HCT116 (cell line): Measurements from ENCODE around the gene TFCP2L1.

ENCODE experiments used
- CTCF ChIP-seq, 3 experiments: fragments of 200-600 bp in 1 of 3; sonication (generic) in 1 of 3; IDR thresholded peaks in 2 of 3; conservative IDR thresholded peaks in 1 of 3; 2 replicates each; pipeline ENCODE4 v1.5.1; 2012 to 2017; ENCODE audit warnings: low read depth in 2 of 3, low read length in 2 of 3, antibody characterized with exemption in 1 of 3, borderline replicate concordance in 1 of 3, control low read depth in 1 of 3, mild to moderate bottlenecking in 1 of 3, mixed read lengths in 1 of 3, mixed run types in 1 of 3, moderate library complexity in 1 of 3; ENCODE audit not compliant: insufficient read depth in 1 of 3
- EGR1 ChIP-seq: IDR thresholded peaks from 2 replicates; pipeline ENCODE4 v1.6.1; 2012; ENCODE audit warnings: low read depth
- EZH2 ChIP-seq: fragments of 200-600 bp; sonication (generic); IDR thresholded peaks from 2 replicates; pipeline ENCODE4 v1.6.1; 2017; ENCODE audit warnings: antibody characterized with exemption, mixed run types
- POLR2A ChIP-seq: IDR thresholded peaks from 2 replicates; pipeline ENCODE4 v1.7.0; 2011; ENCODE audit warnings: borderline replicate concordance; ENCODE audit not compliant: insufficient read depth, insufficient read length; ENCODE audit errors: extremely low read depth
- POLR2AphosphoS5 ChIP-seq: IDR thresholded peaks from 2 replicates; pipeline ENCODE4 v1.6.1; 2011; ENCODE audit warnings: mild to moderate bottlenecking, low read depth, low read length, moderate library complexity
- SRF ChIP-seq: IDR thresholded peaks from 2 replicates; pipeline ENCODE4 v1.6.1; 2012; ENCODE audit warnings: low read depth
- YY1 ChIP-seq: IDR thresholded peaks from 2 replicates; pipeline ENCODE4 v1.6.1; 2011; ENCODE audit warnings: low read length, low read depth, moderate library complexity, mild to moderate bottlenecking; ENCODE audit not compliant: insufficient replicate concordance; ENCODE audit errors: extremely low read depth
- TF ChIP-seq, protein P1 (sequence below): IDR thresholded peaks from 2 replicates; pipeline ENCODE4 v1.6.1; 2012

GRCh38 chr2:121253674-121254240 is 31.2 kb downstream of the TFCP2L1 start:
- TF ChIP-seq CTCF (IDR thresholded peaks at IDR 0.05 in 2 of 3, conservative IDR thresholded peaks at IDR 0.05 in 1 of 3; ENCODE audit: borderline replicate concordance in 1 of 3, insufficient read depth in 1 of 3, low read depth in 2 of 3, low read length in 2 of 3), result no peak
- TF ChIP-seq POLR2AphosphoS5, result no peak
- no peak for TF ChIP-seq YY1
- no peak for TF ChIP-seq POLR2A
- TF ChIP-seq SRF, result no peak
- TF ChIP-seq, protein P1, sequence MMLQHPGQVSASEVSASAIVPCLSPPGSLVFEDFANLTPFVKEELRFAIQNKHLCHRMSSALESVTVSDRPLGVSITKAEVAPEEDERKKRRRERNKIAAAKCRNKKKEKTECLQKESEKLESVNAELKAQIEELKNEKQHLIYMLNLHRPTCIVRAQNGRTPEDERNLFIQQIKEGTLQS, result no peak
- TF ChIP-seq EGR1, result no peak
- no peak for TF ChIP-seq EZH2
